Measurements from ENCODE around the gene CYB5B.

CYB5B gene

DNA sequence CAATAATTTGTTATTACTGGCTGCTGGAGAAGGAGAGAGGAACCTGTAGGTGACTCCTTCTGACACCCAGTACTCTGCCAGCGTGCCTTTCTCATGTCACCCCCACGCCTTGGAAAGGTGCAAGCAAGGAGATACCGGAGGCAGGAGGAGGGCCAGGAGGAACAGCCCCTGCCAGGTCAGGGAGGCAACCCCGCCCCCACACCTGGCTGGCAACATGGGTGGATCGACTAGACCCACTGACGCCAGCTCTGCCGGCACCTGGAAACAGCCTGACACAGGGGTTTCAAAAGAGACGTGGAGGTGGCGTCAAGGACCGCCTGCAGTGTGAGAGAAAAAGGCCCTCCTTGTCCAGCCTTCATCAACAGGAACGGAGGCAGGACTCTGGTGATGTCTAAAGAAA lies 62.3 kb downstream of the CYB5B start:
- no peak for DNase-seq

GRCh38 chr16:69490707-69491324 lies 66.4 kb downstream of the CYB5B start:
- peak in 8 of 14 donors; percentile 1 to 33 (median 3) for DNase-seq

DNA sequence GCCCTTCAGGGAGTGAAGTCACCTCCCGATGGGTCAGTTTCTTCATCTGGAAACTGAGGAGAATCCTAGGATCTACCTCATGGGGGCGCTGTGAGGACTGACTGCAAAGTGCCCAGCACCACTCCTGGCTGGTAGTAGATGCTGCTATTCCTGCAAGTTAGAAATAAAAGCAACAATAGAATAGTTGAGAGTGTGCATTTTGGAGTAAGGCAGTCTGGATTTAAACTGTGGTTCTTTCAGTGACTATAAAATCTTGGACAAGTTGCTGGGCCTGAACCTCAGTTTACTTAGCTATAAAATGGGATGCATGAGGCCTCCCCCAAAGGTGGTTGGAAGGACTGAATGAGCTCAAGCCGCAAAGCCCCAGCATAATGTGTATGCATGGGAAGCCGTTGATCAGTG lies 70.6 kb downstream of the CYB5B start:
- DNase-seq = no peak

DNA sequence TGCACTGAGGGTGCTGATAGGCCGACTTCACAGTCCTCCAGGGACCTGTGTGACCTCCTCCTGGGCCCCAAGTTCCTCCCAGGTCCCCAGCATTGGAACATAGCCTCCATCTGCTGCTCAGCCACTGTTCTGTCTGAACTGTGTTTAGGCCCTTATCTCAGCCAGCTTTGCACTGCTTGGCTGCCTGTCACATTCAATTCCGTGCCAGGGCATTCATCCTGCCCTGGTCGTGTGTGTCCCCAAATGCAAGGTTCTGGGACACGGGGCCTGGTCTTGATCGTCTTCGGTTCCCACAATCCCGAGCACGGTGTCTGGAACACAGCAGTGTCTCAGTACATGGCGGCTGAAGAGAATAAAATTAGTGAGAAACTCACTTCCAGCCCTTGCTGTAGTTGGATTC lies 71.4 kb downstream of the CYB5B start:
- no peak for DNase-seq

DNA sequence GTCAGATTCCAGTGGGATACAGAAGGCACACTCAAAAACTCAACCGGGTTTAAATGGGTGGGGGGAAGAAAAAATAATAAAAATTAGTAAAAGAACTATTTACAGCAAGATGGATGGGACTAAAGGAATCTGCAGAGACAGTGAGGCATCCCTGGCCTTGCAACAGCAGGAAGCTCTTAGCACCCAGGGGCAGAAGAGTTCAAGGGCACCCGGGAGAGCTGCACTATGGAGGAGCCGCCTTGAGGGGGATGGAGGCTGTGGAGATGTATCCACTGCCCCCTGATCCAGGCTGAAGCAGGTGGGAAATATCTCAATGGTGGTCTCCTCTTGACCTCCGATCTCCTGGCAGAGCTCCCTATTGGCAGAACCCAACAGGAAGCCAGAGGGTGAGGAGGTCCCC lies 72.0 kb downstream of the CYB5B start:
- no peak for DNase-seq

GRCh38 chr16:69496896-69497295 lies 72.5 kb downstream of the CYB5B start:
- DNase-seq = no peak

DNA sequence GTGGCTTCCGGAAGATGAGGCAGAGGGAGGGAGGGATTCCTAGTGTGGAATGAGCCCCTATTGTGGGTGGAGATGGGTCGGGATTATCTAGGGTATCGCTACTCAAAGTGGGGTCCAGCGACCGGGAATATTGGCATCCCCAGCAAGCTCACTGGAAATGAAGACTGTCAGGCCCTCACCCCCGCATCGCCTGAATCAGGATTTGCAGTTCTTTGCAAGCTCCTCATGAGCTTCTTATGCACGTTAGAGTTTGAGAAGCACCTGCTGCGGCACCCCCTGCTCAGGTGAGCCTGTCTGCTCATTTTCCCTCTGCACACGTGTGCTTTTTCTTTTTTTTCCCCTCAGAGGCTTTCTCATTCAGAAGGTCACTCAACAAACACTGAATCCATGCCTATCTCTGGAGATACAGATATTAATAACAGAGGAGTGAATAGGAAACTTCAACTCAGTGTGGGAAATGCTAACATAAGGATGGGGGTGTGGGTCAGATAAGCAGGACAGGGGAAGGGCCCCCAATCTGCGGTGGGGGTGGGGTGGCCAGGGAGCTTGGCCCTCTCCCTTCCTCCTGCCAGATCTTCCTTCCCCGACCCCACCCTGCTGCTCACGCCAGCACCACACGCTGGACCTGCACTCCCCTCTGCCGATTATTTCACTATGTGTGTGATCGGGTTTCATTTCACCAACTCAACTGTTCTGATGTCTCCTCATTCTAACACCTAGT lies 73.6 kb downstream of the CYB5B start:
- DNase-seq = no peak

- DNase-seq = no peak
Observed at GRCh38 chr16:69498926-69499325, 74.5 kb downstream of the CYB5B start.

DNA sequence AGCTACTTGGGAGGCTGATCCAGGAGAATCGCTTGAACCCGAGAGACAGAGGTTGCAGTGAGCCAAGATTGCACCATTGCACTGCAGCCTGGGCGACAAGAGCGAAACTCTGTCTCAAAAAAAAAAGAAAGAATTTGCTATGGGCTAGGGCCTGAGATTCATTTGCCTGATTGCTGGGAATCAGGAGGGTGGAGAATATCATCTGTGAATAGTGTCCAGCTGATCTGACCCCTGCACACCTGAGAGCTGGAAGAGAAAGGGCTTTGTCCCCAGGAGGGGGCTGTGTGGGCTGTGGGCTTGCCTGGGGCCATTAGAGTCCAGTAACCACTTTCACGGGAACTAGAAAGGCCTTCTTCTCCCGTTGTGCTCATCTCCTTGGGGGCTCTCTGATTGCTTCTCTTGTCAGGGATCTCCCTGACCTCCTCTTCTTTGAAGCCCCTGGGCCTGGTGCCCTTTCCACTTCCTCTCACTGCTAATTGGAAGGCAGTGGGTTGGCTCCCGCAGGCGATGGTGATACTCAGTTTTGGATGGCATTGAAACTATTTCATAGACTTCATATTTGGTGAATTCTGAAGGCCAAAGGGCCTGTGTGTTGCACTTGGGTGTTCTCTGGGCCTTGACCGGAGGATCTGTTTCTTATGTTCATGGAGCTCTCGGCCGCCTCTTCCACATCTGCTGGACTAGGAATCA lies 75.3 kb downstream of the CYB5B start:
- DNase-seq = no peak

DNA sequence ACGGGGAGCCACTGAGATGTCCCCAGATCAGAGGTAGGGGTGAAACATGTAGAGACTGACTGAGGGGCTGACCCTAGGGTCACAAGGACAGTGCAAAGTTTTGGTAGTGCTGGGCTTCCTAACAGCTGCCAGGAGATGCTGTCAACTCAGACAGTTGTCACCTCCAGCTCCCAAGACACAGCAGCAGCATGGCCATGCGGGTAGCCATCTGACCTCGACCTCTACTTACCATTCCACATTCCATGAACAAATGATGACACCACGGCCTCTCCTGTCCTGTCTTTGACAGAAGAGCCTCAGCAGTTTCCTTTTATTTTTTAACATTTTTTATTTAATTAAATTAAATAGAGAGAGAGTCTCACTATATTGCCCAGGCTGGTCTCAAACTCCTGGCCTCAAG lies 76.1 kb downstream of the CYB5B start:
- DNase-seq = no peak

GRCh38 chr16:69501956-69502745 lies 77.7 kb downstream of the CYB5B start:
- no peak for DNase-seq

DNA sequence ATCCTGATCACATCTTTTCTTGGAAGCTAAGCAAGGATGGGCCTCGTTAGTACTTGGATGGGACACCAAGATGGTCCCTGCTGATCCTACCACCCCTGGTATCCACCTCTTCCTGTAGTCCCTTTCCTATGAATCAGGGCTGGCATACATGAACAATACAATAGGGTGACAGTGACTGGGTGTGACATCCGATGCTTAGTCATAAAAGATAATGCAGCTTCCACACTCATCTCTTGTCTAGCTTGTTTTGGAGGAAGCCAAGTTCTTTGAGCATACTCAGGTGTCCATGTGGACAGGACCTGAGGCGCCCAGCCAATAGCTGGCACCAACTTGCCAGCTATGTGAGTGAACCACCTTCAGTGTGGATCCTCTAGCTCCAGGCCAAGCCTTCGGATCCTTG lies 78.8 kb downstream of the CYB5B start:
- no peak for DNase-seq

DNA sequence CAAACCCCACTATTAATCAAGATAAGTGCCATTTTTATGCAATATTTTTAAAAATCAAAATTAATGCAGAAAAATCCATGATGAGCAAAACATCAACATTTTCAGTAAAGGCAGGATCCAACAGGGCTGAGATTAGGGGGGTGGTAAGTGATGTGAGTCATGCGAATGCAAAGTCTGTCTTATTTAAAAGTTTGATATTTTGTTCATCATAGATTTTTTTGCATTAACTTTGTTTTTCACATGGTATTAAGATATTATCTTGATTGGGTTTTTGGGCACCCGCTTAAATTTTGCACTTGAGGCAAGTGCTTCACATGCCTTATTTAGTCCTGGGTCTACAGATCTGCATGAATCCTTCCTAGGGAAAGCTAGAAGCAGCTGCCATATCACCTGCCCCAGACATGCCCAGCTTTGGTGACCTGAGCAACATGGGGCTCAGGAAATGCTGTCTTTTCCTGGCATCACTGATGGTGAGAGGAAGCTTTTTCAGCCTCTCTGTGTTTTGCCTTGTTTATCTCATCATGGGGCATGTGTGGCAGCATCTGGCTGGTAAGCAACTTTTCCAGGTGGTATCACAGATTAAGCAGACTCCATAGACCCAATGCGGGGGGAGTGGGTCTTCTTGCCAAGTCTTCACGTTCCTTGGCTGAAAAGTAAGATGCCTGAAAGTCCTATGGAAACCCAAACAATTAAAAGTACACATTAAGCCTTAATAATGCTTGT lies 83.8 kb downstream of the CYB5B start:
- no peak for DNase-seq

DNA sequence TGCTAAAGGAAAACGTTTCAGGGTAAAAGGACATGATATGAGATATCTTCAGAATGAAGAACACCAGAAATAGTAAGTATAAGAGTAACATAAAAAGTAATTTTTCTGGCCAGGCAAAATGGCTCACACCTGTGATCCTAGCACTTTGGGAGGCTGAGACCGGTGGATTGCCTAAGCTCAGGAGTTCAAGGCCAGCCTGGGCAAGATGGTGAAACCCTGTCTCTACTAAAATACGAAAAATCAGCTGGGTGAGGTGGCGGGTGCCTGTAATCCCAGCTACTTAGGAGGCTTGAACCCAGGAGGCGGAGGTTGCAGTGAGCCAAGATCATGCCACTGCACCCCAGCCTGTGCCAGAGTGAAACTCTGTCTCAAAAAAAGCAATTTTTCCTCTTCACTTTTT lies 84.7 kb downstream of the CYB5B start:
- DNase-seq = no peak

DNA sequence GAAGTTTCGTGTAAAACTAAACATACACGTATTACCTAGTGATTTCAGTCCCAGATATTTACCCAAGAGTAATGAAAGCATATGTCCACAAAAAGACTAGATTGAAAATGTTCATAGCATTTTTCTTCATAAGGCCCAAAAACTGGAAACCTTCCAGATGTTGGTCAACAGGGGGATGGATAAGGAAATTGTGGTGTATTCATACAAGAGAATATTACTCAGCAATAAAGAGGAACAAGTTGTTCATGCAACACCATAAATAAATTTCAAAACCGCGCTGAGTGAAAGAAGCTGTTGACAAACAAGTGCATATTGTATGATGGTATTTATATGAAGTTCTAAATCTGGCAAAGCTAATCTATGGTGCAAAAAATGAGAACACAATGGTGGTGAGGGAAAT lies 87.2 kb downstream of the CYB5B start:
- DNase-seq = no peak

- DNase-seq = no peak
Observed at GRCh38 chr16:69513180-69513966, 89.0 kb downstream of the CYB5B start.

- no peak for DNase-seq
Observed at GRCh38 chr16:69514356-69514755, 89.9 kb downstream of the CYB5B start.

Measured in C1 segment of cervical spinal cord (tissue), 14 donors.